ENCODE data around the gene MS4A6E.
"Not testable (repeated sequence)": the region's sequence is repeated elsewhere in the genome, so short reads cannot be mapped to it uniquely, and the experiment has no call there.

Gene MS4A6E

DNA sequence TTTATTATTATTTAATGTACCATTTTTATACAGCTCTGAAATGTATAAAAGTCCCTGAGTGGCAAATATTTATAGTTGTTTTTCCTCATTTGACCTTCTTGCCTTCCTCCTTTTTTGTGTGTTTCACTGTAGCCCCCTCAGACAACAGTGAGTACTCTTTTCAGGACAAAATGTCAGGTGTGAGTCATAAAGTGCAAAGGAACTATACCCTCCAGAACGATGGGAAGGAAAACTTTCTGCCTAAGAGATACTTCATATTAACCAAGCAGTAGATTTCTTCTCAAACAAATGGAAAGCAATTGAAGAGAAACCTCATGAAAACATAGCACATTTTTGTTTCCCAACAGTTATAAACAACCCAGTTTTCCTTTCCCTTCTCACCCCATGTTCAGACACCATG, 35.2 kb downstream of the MS4A6E start:
- H3K4me3 ChIP-seq (ENCODE audit: low read length in 2 of 2) = no peak overlapping the region
- H3K36me3 ChIP-seq (ENCODE audit: control insufficient read depth in 2 of 2, insufficient read depth in 2 of 2, low read length in 2 of 2) = no peaks in the 10 kb centered on the region
- H3K9me3 ChIP-seq (ENCODE audit: control insufficient read depth in 2 of 2, low read length in 2 of 2) = no peaks in the 10 kb centered on the region
- peaks cover 4 to 5% of the 10 kb centered on the region in 2 donors for H3K27me3 ChIP-seq (ENCODE audit: control insufficient read depth in 1 of 2, insufficient read depth in 2 of 2, low read length in 2 of 2)
- H3K9ac ChIP-seq (ENCODE audit: low read length in 2 of 2) = no peak overlapping the region
- H3K4me1 ChIP-seq (ENCODE audit: control insufficient read depth, insufficient read depth, low read length) = no peaks in the 10 kb centered on the region
- no peak overlapping the region for H3K27ac ChIP-seq (ENCODE audit: low read length)

DNA sequence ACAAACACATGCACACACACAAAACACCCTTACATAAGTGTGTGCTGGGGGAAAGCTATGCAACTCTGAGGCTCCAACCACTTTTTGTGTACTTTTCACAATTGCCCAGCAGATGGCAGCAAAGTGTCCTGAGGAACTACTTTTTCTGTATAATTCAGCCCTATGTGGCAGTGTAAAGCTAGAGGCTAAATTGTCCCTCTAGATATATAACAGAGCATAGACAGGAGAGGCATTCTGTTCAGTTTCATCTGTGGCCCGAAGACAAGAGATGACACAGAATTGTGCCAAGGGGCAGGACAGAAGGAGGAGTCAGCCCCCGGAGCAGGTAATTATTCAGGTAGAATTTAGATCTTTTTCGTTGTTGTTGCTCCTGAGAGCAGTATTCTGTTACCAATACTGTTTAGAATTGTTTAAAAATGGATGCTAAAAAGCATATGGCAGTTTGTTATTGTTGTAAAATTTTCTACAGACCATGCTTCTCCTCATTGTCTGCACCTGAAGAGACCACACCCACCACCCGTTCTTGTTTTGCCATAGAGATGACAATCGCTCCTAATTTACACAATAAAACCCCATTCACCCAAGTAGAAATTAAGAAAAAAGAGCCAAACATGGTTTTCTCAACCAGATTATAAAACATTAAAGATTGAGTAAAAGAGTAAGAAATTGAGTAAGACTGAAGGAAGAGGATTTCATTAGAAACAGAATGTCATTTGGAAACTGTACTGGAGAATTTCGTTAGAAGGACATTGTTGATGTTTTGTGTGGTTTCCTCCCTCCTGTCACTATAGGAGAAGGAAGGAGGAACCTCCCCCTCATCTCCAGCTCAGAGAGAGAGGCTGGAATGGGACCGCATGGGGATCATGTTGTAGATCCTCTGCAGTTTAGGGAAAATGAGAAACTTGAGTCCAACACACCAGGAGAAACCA, 36.8 kb downstream of the MS4A6E start:
- Histone ChIP-seq H3K9ac (ENCODE audit: low read length in 2 of 2) (no peak overlapping the region), H3K9me3 (ENCODE audit: control insufficient read depth in 2 of 2, low read length in 2 of 2) (no peaks in the 10 kb centered on the region), H3K36me3 (ENCODE audit: control insufficient read depth in 2 of 2, insufficient read depth in 2 of 2, low read length in 2 of 2) (no peaks in the 10 kb centered on the region), H3K27me3 (ENCODE audit: control insufficient read depth in 1 of 2, insufficient read depth in 2 of 2, low read length in 2 of 2) (peaks cover 4 to 8% of the 10 kb centered on the region in 2 donors), H3K4me1 (ENCODE audit: control insufficient read depth, insufficient read depth, low read length) (no peaks in the 10 kb centered on the region), H3K4me3 (ENCODE audit: low read length in 2 of 2) (no peak overlapping the region), H3K27ac (ENCODE audit: low read length) (no peak overlapping the region)

DNA sequence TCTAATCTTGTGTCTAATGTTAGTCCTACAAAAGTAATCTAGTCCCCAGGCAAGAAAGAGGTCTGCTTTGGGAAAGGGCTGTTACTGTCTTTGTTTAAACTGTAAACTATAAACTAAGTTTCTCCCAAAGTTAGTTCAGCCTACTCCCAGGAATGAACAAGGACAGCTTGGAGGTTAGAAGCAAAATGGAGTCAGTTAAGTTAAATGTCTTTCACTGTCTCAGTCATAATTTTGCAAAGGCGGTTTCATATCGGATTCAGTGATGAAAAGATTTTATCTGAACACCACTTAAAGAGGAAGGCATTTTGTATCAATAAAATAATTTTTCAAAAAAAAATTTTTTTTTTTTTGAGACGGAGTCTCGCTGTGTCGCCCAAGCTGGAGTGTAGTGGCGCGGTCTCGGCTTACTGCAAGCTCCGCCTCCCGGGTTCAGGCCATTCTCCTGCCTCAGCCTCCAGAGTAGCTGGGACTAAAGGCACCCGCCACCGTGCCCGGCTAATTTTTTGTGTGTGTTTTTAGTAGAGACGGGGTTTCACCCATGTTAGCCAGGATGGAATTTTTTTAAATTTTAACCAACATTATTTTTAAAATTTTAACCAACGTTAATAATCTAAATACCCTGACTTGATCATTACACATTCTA, 39.3 kb downstream of the MS4A6E start:
- not testable (repeated sequence) for H3K9ac ChIP-seq (ENCODE audit: low read length in 2 of 2); H3K9me3 ChIP-seq (ENCODE audit: control insufficient read depth in 2 of 2, low read length in 2 of 2); H3K4me3 ChIP-seq (ENCODE audit: low read length in 2 of 2); H3K4me1 ChIP-seq (ENCODE audit: control insufficient read depth, insufficient read depth, low read length); H3K36me3 ChIP-seq (ENCODE audit: control insufficient read depth in 2 of 2, insufficient read depth in 2 of 2, low read length in 2 of 2); H3K27ac ChIP-seq (ENCODE audit: low read length); H3K27me3 ChIP-seq (ENCODE audit: control insufficient read depth in 1 of 2, insufficient read depth in 2 of 2, low read length in 2 of 2)

DNA sequence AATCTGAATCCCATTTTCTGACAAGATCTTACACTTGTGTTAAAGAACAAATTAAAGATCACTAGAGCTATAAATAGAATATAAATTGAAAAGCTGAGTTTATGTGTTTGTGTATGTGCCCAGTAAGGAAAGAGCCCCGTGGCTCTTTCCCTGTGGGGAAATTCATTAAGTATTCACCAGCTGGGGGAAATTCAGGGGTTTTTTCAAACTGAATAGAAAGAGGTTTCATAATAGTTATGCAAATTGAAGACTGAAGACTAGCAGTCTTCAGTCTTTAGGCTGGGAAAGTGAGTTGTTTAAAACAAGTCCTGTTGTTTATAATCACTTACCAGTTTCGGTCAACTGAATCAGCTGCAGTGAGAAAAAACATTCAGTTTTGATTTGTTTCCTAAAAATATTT, 40.0 kb downstream of the MS4A6E start:
- Histone ChIP-seq H3K9me3 (ENCODE audit: control insufficient read depth in 2 of 2, low read length in 2 of 2) (no peaks in the 10 kb centered on the region), H3K36me3 (ENCODE audit: control insufficient read depth in 2 of 2, insufficient read depth in 2 of 2, low read length in 2 of 2) (no peaks in the 10 kb centered on the region), H3K9ac (ENCODE audit: low read length in 2 of 2) (no peak overlapping the region), H3K27ac (ENCODE audit: low read length) (no peak overlapping the region), H3K4me3 (ENCODE audit: low read length in 2 of 2) (no peak overlapping the region), H3K4me1 (ENCODE audit: control insufficient read depth, insufficient read depth, low read length) (no peaks in the 10 kb centered on the region), H3K27me3 (ENCODE audit: control insufficient read depth in 1 of 2, insufficient read depth in 2 of 2, low read length in 2 of 2) (peaks cover 4 to 8% of the 10 kb centered on the region in 2 donors)

DNA sequence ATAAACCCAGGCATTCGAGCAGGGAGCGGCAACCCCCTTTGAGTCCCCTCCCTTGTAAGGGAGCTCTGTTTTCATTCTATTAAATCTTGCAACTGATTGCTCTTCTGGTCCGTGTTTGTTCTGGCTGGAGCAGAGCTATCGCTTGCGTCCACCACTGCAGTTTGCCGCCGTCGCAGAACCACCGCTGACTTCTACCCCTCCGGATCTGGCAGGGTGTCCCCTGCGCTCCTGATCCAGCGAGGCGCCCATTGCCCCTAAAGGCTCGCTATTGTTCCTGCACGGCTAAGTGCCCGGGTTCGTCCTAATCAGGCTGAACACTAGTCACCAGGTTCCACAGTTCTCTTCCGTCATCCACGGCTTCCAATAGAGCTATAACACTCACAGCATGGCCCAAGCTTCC, 40.8 kb downstream of the MS4A6E start:
- H3K27me3 ChIP-seq (ENCODE audit: control insufficient read depth in 1 of 2, insufficient read depth in 2 of 2, low read length in 2 of 2) = peaks cover 4 to 8% of the 10 kb centered on the region in 2 donors
- H3K4me1 ChIP-seq (ENCODE audit: control insufficient read depth, insufficient read depth, low read length) = no peaks in the 10 kb centered on the region
- H3K36me3 ChIP-seq (ENCODE audit: control insufficient read depth in 2 of 2, insufficient read depth in 2 of 2, low read length in 2 of 2) = no peaks in the 10 kb centered on the region
- no peaks in the 10 kb centered on the region for H3K9me3 ChIP-seq (ENCODE audit: control insufficient read depth in 2 of 2, low read length in 2 of 2)
- H3K27ac ChIP-seq (ENCODE audit: low read length) = no peak overlapping the region
- H3K9ac ChIP-seq (ENCODE audit: low read length in 2 of 2) = no peak overlapping the region
- H3K4me3 ChIP-seq (ENCODE audit: low read length in 2 of 2) = no peak overlapping the region

DNA sequence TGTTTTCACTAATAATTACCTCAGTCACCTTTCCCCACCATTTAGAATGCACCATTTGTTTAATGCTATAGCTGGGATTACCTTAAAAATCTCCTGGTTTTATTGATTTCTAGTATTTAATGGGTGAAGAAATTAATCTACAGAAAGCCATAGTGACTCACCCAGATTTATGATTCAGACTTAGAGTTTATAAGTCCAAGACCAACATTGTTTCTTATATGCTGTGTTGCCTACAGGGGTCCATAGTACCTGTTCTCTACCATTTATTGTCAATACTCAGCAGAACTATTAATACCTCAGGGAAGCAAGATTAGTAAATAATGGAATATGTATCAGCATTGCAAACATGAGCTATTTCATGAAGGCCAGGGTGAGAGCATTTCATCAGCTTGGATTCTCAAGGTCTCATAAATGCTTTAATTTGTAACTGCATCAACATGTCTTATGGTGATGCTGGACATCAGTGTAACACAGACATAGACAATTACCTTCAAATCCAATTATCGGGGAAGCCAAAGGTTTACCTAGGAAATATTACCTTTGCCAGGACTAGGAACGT, 43.3 kb downstream of the MS4A6E start:
- Histone ChIP-seq H3K9me3 (ENCODE audit: control insufficient read depth in 2 of 2, low read length in 2 of 2) (no peaks in the 10 kb centered on the region), H3K4me3 (ENCODE audit: low read length in 2 of 2) (no peak overlapping the region), H3K27ac (ENCODE audit: low read length) (no peak overlapping the region), H3K4me1 (ENCODE audit: control insufficient read depth, insufficient read depth, low read length) (no peaks in the 10 kb centered on the region), H3K27me3 (ENCODE audit: control insufficient read depth in 1 of 2, insufficient read depth in 2 of 2, low read length in 2 of 2) (peaks cover 0 to 2% of the 10 kb centered on the region in 2 donors), H3K36me3 (ENCODE audit: control insufficient read depth in 2 of 2, insufficient read depth in 2 of 2, low read length in 2 of 2) (no peaks in the 10 kb centered on the region), H3K9ac (ENCODE audit: low read length in 2 of 2) (no peak overlapping the region)

DNA sequence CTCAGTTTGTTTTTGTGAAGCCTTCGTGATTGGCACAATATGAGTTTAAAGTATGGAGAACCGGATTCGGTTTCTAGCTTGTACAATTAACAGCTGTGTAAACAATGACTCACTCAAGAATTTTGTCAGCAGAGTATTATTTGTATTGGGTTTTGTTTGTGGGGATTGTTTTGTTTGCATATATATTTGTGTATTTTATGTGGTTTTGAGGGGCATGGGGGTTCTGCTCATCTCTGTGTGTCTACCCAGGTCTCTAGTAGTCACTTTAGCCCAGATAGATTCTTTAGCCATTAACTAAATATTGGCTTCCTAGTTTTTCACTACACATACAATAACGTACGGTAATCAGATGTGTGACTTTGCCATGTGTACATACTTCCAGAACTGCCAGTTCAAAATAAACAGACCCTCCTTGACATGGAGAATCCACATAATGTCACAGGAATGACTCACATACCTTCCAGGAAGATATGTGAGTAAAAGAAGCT, 43.8 kb downstream of the MS4A6E start:
- no peaks in the 10 kb centered on the region for H3K4me1 ChIP-seq (ENCODE audit: control insufficient read depth, insufficient read depth, low read length)
- H3K27ac ChIP-seq (ENCODE audit: low read length) = no peak overlapping the region
- peaks cover 0 to 2% of the 10 kb centered on the region in 2 donors for H3K27me3 ChIP-seq (ENCODE audit: control insufficient read depth in 1 of 2, insufficient read depth in 2 of 2, low read length in 2 of 2)
- H3K9ac ChIP-seq (ENCODE audit: low read length in 2 of 2) = no peak overlapping the region
- H3K36me3 ChIP-seq (ENCODE audit: control insufficient read depth in 2 of 2, insufficient read depth in 2 of 2, low read length in 2 of 2) = no peaks in the 10 kb centered on the region
- no peak overlapping the region for H3K4me3 ChIP-seq (ENCODE audit: low read length in 2 of 2)
- H3K9me3 ChIP-seq (ENCODE audit: control insufficient read depth in 2 of 2, low read length in 2 of 2) = no peaks in the 10 kb centered on the region

DNA sequence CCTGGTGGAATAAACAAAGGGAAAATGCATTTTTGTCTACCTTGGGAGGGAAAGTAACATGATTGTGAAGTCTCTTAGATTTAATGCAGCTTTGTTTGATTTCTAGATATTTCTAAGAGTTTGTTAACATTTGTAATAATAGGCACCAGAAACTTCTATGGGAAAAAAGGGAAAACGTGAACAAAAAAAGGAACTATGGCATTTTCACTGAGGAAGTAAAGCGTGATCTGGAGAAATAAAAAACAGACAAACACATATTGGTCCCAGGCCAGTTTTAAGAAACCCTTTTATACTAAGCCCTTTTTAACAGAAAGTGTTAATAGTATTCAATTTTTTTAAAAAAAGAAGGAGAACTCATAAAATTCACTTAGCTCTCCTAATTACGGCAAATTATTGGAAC, 44.3 kb downstream of the MS4A6E start:
- Histone ChIP-seq H3K9me3 (ENCODE audit: control insufficient read depth in 2 of 2, low read length in 2 of 2) (no peaks in the 10 kb centered on the region), H3K36me3 (ENCODE audit: control insufficient read depth in 2 of 2, insufficient read depth in 2 of 2, low read length in 2 of 2) (no peaks in the 10 kb centered on the region), H3K27ac (ENCODE audit: low read length) (no peak overlapping the region), H3K9ac (ENCODE audit: low read length in 2 of 2) (no peak overlapping the region), H3K4me1 (ENCODE audit: control insufficient read depth, insufficient read depth, low read length) (no peaks in the 10 kb centered on the region), H3K4me3 (ENCODE audit: low read length in 2 of 2) (no peak overlapping the region), H3K27me3 (ENCODE audit: control insufficient read depth in 1 of 2, insufficient read depth in 2 of 2, low read length in 2 of 2) (peaks cover 0 to 2% of the 10 kb centered on the region in 2 donors)

DNA sequence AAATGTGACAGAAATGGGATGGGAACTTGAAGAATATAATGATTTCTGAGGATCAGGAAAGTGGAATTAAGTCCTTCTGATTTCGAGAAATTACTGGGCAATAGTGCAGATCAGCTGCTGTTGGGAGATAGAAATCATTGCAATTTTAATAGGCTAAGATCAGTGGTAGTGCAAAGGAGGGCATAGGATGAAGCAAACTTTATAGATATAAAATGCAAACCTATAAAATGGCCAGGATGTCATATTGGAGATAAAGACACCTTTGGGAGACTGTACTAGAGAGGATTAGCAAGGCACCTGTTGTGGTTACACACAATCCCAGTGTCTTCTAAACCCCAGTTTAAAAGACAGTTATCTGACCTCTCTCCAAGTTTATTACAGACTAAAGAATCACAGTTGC, 44.8 kb downstream of the MS4A6E start:
- H3K9me3 ChIP-seq (ENCODE audit: control insufficient read depth in 2 of 2, low read length in 2 of 2) = no peaks in the 10 kb centered on the region
- no peak overlapping the region for H3K27ac ChIP-seq (ENCODE audit: low read length)
- H3K36me3 ChIP-seq (ENCODE audit: control insufficient read depth in 2 of 2, insufficient read depth in 2 of 2, low read length in 2 of 2) = no peaks in the 10 kb centered on the region
- no peak overlapping the region for H3K4me3 ChIP-seq (ENCODE audit: low read length in 2 of 2)
- no peaks in the 10 kb centered on the region for H3K4me1 ChIP-seq (ENCODE audit: control insufficient read depth, insufficient read depth, low read length)
- H3K27me3 ChIP-seq (ENCODE audit: control insufficient read depth in 1 of 2, insufficient read depth in 2 of 2, low read length in 2 of 2) = peaks cover 0 to 2% of the 10 kb centered on the region in 2 donors
- no peak overlapping the region for H3K9ac ChIP-seq (ENCODE audit: low read length in 2 of 2)

DNA sequence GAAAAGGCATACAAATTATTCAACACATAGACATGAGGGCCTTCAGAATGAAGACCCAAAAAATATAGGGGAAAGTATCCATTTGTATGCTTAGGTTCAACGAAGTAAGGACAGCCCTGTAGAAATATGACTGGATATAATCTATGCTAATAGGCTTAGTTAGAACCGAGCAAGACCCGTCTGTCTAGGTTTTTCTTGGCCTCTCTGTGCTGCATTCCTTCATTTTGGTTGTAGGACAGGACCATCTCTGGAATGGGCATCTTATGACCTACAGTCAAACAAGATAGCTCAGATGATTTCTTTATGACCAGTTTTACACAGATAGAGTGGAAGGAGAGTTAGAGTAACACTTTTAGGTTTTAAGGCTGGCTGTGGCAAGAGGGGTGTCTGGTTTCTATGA, 45.7 kb downstream of the MS4A6E start:
- Histone ChIP-seq H3K27me3 (ENCODE audit: control insufficient read depth in 1 of 2, insufficient read depth in 2 of 2, low read length in 2 of 2) (peaks cover 0 to 2% of the 10 kb centered on the region in 2 donors), H3K9me3 (ENCODE audit: control insufficient read depth in 2 of 2, low read length in 2 of 2) (no peaks in the 10 kb centered on the region), H3K4me1 (ENCODE audit: control insufficient read depth, insufficient read depth, low read length) (no peaks in the 10 kb centered on the region), H3K4me3 (ENCODE audit: low read length in 2 of 2) (no peak overlapping the region), H3K36me3 (ENCODE audit: control insufficient read depth in 2 of 2, insufficient read depth in 2 of 2, low read length in 2 of 2) (no peaks in the 10 kb centered on the region), H3K9ac (ENCODE audit: low read length in 2 of 2) (no peak overlapping the region), H3K27ac (ENCODE audit: low read length) (no peak overlapping the region)

Data from stomach smooth muscle (tissue), 2 donors.